HG03378 (cell line): ENCODE results near the gene PTPA.
"Not testable (repeated sequence)": the region's sequence is repeated elsewhere in the genome, so short reads cannot be mapped to it uniquely, and the experiment has no call there.

ENCODE experiments used
- ATAC-seq: cut with Tn5 transposase; IDR thresholded peaks from one replicate; pipeline ENCODE4 v1.9.1; 2021; ENCODE audit warnings: mild to moderate bottlenecking, moderate library complexity; ENCODE audit not compliant: unreplicated experiment

Gene PTPA

GRCh38 chr9:129175825-129176633 is 64.8 kb downstream of the PTPA start:
- no peak for ATAC-seq

GRCh38 chr9:129176701-129177442 is 65.7 kb downstream of the PTPA start:
- ATAC-seq = no peak

- ATAC-seq = no peak
Measured at GRCh38 chr9:129177443-129177790, 66.2 kb downstream of the PTPA start.

- peak; percentile 67 for ATAC-seq
Measured at GRCh38 chr9:129177791-129178567, 66.8 kb downstream of the PTPA start, which contains the start of gene IER5L. Gene IER5L, minus strand, starts transcription at chr9:129178261. Its CDS starts 209 bp downstream, at chr9:129178052.

- ATAC-seq = no peak
Measured at GRCh38 chr9:129178568-129179382, 67.6 kb downstream of the PTPA start.

GRCh38 chr9:129181246-129181645 is 70.0 kb downstream of the PTPA start:
- ATAC-seq = no peak

- no peak for ATAC-seq
Measured at GRCh38 chr9:129182122-129182521, 70.9 kb downstream of the PTPA start.

GRCh38 chr9:129182625-129183494 is 71.6 kb downstream of the PTPA start:
- ATAC-seq = no peak

GRCh38 chr9:129183495-129184218 is 72.4 kb downstream of the PTPA start:
- ATAC-seq = no peak

- ATAC-seq = no peak
Measured at GRCh38 chr9:129184219-129184524, 73.0 kb downstream of the PTPA start.

GRCh38 chr9:129184596-129185122 is 73.4 kb downstream of the PTPA start:
- ATAC-seq = no peak

GRCh38 chr9:129185402-129185801 is 74.2 kb downstream of the PTPA start:
- no peak for ATAC-seq

- no peak for ATAC-seq
Measured at GRCh38 chr9:129185991-129186390, 74.8 kb downstream of the PTPA start.

GRCh38 chr9:129187042-129187441 is 75.8 kb downstream of the PTPA start:
- no peak for ATAC-seq

- ATAC-seq = not testable (repeated sequence)
Measured at GRCh38 chr9:129189971-129190370, 78.8 kb downstream of the PTPA start.

GRCh38 chr9:129191234-129191633 is 80.0 kb downstream of the PTPA start:
- no peak for ATAC-seq

GRCh38 chr9:129193655-129194054 is 82.4 kb downstream of the PTPA start:
- no peak for ATAC-seq

- ATAC-seq = no peak
Measured at GRCh38 chr9:129194221-129194620, 83.0 kb downstream of the PTPA start.

- no peak for ATAC-seq
Measured at GRCh38 chr9:129195606-129196005, 84.4 kb downstream of the PTPA start.
